ENCODE data around the gene CR1L.
"Not testable (repeated sequence)": the region's sequence is repeated elsewhere in the genome, so short reads cannot be mapped to it uniquely, and the experiment has no call there.

Gene CR1L

DNA sequence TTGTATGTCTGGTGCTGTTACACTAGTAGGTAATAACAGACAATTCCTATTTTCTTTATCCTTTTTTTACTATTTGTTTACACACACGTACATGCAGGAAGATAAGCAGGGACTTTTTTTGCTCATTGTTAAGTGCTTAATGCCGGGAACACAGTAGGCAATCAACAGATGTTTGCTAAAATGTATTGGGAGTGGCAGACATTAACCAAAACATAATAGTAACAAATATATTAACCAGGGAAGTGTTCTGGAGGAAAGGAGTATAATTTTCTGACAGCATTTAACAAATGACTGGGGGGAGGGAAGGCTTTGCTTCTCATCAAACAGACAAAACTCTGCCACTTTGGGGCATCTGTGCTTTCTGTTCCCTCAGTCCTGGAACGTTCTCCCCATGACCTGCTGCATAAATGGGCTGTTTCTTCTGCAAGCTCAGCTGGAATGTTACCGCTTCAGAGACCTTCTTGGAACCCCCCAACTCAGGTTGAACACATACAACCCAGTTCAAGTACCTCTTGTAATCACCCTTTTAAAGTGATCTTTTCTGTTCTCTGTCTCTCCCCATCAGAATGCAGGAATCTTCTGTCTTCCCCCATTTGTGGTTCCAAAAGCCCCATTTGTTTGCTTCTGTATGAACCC is 2.1 kb downstream of the CR1L start:
- no peak for DNase-seq

DNA sequence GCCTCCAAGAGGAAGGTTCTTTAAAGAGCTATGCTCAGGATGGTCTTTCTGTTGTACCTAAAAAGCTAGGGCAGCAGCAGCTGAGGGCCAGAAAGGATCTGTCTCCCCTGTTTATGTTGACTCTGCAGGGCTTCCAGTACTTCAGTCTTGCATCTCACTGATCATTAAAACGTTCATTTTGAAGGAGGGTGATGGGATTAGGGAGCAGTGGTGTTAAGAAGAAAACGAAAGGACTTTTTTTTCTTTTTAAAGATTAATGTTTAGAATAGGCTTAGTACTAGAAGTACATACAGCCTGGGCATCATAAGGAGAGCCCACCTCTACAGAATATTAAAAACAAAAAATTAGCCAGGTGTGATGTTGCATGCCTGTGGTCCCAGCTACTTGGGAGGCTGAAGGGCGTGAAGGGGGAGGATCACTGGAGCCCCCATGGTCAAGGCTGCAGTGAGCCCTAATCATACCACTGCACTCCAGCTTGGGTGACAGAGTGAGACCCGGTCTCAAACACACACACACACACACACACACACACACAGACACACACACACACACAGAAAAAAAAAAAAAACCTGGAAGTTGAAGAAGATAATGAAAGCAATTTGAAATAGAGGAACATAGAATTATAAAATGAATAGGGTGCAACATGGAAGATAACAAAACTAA is 2.9 kb downstream of the CR1L start:
- DNase-seq: no peak

DNA sequence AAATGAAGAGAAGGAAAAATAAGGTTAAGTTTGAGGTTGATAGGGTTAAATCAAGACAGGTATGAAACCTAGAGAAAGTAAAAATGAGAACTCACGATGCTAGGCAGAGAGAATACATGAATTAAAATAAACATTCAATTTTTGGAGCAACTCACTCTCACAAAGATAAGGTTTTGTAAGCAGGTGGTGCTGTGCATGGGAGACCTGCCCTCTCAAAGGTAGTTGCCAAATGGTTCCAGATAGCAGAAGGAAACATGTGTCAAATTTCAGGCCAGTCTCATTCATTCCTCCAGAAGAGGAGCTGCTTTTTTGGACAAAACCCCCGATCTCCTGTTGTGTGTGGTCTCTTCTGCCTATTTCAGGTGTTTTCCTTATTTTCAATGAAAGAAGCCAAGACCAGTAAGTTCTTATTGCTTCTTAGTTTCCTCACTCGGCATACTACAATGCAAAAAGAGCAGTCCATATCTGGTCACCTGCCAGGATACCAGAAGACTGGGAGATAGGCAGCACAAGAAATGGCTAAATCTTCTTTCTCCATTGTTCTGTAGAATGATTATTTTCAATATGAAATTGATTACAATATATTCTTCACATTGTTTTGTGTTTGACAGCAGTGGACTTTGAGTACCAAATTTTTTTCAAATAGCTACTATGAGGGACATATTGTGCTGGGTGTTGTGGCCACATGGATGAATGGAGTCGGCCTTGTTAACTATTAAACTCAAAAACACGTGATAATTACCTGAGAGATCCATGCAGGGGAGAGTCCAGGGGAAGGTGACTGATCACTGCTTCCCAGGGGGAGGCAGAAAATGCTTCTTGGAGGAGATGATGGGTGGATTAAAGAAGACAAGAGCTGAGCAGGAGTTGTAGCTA is 3.6 kb downstream of the CR1L start:
- peak; percentile 15 for DNase-seq

DNA sequence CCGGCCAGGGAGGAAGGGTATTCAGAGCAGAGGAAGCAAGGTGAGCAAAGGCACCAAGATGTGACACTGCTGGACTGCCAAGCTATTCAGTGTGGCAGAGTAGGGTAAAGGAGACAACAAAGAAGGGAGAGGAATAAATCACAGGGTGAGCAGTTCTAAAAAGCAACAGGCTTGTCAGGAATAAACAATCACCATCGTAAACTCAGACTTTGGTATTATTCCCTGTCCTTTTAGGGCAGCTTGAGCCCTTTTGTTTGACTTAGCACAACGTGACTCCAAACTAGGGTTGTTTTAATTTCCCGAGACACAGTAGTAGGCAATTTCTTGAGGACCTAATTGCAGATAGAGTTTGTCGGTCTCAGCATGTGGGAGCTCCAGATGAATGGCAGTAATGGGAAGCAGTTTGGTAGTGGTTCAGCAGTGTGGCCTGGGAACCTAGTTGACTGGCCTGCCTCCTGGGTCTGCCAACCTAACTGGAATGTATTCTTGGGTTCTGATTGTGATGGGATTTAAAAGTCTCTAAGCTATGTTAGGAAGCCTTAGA is 4.3 kb downstream of the CR1L start:
- no peak for DNase-seq

- no peak for DNase-seq
Measured at GRCh38 chr1:207649865-207650580, 5.1 kb downstream of the CR1L start.

DNA sequence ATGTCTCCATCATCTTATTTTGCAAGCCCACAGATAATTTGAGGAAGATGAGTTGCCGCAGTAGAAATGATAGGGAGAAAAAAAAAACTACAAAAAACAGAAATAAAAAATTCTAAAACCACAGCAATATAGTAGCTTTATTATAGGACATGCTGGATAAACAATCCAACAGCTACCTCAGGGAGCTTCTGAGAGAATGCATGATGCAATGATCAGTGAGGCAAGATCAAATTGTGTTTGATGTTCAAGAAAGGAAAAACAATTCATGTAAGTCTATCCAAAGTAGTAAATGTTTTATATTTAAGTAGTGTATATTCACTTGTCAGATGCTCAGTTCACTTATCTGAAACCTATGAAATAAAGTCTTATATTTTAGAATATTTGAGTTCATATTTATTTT is 6.7 kb downstream of the CR1L start:
- DNase-seq: no peak

- DNase-seq: no peak
Measured at GRCh38 chr1:207654320-207654719, 9.4 kb downstream of the CR1L start.

- no peak for DNase-seq
Measured at GRCh38 chr1:207658408-207658807, 13.5 kb downstream of the CR1L start.

DNA sequence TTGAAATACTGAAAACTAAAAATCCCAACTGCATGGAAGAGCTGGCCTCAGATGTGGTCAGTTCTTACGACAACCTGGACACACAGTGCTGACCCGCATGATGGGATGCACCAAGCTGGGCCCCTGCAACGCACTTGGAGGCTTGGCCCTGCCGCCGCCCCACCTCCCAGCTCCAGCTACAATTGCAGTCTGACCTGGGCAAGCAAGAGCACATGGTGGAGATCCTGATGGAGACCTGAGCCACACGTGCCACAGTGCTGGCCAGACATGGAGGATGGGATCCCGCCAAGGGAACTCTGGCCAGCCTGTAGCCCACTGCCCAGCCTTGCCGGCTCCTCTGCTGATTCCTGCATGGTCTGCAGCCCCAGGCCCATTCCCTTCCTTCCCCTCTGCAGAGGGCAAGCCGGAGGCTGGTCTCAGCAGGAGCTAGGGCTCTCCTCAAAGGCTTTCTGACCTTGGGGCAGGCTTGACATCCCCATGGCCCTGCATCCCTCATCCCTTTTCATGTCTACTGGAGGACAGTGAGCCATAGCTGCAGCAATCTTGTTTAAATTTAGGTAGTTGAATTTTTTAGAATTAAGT is 14.1 kb downstream of the CR1L start:
- no peak for DNase-seq

DNA sequence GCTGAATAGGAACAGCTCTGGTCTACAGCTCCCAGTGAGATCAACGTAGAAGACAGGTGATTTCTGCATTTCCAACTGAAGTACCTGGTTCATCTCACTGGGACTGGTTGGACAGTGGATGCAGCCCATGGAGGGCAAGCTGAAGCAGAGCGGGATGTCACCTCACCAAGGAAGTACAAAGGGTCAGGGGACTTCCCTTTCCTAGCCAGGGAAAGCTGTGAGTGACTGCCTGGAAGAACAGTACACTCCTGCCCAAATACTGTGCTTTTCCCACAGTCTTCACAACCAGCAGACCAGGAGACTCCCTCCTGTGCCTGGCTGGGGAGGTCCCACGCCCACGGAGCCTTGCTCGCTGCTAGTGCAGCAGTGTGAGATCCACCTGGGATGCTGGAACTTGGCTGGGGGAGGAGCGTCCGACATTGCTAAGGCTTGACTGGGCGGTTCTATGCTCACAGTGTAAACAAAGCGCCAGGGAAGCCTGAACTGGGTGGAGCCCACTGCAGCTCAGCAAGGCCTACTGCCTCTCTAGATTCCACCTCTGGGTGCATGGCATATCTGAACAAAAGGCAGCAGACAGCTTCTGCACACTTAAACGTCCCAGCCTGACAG is 14.7 kb downstream of the CR1L start:
- DNase-seq: no peak

DNA sequence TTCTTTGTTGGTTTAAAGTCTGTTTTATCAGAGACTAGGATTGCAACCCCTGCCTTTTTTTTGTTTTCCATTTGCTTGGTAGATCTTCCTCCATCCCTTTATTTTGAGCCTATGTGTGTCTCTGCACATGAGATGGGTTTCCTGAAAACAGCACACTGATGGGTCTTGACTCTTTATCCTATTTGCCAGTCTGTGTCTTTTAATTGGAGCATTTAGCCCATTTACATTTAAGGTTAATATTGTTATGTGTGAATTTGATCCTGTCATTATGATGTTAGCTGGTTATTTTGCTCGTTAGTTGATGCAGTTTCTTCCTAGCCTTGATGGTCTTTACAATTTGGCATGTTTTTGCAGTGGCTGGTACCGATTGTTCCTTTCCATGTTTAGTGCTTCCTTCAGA is 16.5 kb downstream of the CR1L start:
- DNase-seq: not testable (repeated sequence)

GRCh38 chr1:207666342-207666741 is 21.4 kb downstream of the CR1L start:
- no peak for DNase-seq

DNA sequence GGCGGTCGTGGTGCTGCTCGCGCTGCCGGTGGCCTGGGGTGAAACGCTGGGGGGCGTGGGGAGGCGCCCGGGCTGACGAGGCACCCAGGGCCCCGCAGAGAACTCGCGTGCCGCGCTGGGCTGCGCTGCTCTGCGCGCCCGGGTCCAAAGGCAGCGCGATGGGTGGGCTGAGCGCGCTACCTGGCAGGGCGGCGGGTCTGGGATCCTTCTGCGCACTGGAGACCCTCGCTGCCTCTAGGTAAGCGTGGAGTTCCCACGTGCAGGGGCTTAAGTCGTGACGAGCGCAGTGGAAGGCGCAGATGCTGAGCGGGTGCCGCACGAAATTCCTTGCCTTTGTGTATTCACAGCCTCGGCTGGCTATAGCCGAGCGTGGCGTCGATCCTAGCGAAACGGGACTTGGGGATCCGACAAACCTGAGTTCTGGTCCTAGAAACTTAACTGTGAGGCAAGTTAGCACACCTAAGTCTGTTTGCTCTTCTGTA is 24.6 kb downstream of the CR1L start:
- no peak for DNase-seq

- DNase-seq: no peak
Measured at GRCh38 chr1:207670192-207670591, 25.3 kb downstream of the CR1L start.

DNA sequence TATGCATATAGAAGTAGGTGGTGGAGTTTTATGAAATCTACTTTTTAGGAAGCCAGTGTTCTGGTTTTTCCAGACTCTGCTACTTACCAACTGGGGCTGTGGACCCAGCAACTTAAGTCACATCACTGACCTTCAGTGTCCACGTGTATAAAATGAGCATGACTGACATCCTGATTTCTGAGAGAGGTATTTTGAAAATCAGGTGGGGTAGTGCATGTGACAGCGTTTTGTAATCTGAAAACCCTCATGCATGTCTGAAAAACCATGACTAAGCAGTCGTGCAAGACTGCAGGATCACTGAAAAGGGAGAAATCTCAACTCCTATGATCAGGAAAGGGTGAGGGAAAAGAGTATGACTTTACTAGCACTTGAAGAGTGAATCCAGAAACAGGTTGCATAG is 26.1 kb downstream of the CR1L start:
- no peak for DNase-seq

DNA sequence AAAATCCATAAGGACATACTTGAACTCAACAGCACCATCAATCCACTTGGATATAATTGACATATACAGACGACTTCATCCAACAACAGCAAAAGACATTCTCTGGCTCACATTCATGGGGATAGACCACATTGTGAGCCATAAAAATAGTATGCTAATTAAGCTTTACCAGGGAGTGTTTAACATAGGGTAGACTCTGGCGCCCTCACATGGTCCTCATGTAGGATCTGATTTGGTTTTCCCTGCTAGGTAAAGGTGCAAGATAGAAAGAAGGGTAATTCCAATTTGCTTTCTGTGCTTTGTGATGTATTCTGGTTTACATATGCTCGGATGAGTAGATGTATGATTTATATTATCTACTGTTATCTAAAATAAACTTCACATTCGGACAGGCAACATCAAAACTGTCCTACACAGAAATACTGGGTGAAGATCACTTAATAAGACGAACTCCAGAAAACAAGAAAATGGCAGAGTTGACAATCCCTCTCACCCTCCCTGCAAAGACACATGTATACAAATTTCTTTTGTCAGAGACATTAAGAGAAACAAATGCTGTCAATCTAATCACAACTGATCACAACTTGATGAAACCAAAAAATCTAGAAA is 27.7 kb downstream of the CR1L start:
- DNase-seq: no peak

GRCh38 chr1:207673399-207673798 is 28.5 kb downstream of the CR1L start:
- no peak for DNase-seq

DNA sequence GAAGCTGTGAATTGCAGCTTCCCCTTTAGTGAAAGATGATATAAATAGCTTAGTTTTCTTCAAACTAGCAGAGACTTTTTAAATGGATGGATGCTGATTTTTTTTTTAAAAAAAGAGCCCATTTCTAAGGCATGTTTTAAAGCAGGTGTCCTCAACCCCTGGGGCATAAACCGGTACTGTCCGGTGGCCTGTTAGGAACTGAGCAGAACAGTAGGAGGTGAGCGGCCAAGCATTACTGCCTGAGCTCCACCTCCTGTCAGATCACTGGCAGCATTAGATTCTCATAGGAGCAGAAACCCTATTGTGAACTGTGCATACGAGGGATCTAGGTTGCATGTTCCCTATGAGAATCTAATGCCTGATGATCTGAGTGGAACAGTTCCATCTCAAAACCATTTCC is 31.2 kb downstream of the CR1L start:
- no peak for DNase-seq

DNA sequence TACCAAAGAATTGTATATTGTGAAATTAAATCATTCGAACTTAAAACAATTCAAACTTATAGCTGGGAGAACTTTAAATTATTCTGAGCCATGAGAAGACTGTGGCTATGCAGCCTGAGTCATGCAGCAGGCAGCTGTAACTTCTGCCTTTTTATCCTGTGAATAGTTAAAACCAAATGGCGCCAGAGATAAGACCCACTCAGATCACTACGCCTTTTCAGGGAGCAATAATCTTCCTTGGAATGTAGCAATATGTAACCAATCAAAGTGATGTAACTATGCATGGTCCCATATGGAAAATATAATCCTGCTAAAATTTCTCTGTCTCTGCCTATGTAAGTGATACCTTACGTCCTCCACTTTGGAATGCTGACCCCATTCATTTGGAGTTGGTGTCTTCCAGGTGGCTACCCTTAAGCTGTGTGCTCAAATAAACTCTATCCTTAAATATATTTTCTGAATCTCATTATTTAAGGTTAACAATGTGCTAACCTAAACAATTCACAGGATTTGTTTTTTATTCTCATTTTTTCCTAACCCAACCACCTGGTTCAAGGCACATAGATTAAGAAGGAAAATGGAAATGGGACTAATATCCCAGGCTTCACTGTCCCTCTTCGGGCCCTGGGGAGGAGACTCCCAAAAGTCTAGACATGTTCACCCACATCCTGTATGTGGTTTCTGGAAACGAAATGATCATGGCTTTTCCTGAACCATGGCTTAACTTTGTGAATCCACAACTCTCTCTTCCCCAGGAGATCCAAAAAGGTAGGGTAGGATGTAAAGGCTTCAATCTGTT is 35.9 kb downstream of the CR1L start:
- DNase-seq: not testable (repeated sequence)

GRCh38 chr1:207682872-207683434 is 38.0 kb downstream of the CR1L start:
- not testable (repeated sequence) for DNase-seq

Measured in NCI-H2029 (cell line).